HG03520 (cell line): ENCODE measurements around the gene HDDC3.

Experiments
- ATAC-seq: cut with Tn5 transposase; IDR thresholded peaks from one replicate; pipeline ENCODE4 v1.9.1; 2021; ENCODE audit warnings: mild to moderate bottlenecking, moderate library complexity; ENCODE audit not compliant: unreplicated experiment

HDDC3 gene

GRCh38 chr15:90892498-90893174, 39.7 kb downstream of the HDDC3 start:
- no peak for ATAC-seq

GRCh38 chr15:90892023-90892422, 40.3 kb downstream of the HDDC3 start:
- ATAC-seq, result no peak

DNA sequence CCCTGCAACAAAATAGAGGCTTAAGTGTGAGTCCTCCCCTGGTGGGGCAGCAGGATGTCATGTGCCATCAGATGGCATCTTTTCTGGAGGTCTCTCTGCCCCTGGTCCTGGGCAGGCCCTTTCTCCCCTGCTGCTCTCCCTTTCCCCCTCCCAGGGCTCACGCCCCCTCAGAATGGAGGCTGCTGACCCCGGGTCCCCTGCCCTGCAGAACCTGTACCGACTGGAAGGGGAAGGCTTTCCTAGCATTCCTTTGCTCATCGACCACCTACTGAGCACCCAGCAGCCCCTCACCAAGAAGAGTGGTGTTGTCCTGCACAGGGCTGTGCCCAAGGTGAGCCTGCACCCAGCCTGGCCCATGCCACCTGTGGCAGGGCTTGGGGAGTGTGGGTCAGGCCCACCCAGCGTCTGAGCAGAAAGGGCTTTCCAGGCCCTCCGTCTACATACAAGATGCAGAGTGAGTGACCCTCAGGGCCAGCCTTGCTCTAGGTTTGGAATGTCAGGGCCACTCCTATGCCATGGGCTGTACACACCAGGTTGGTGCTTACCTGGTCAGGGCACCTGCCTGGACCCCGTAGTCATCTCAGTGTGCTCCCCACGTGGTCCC, 40.9 kb downstream of the HDDC3 start:
- no peak for ATAC-seq

DNA sequence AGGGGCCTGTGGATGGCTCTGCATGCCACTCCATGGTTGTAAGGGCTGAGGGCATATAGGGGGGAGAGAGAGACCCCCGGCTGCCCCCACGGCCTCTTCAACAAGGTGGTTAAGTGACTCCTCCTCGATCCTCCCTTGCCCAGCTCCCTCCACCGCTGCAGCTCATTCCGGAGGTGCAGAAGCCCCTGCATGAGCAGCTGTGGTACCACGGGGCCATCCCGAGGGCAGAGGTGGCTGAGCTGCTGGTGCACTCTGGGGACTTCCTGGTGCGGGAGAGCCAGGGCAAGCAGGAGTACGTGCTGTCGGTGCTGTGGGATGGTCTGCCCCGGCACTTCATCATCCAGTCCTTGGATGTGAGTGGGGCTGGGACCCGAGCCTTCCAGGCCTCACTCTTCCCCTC, 41.5 kb downstream of the HDDC3 start:
- ATAC-seq, result no peak

GRCh38 chr15:90889736-90890456, 42.5 kb downstream of the HDDC3 start:
- no peak for ATAC-seq

GRCh38 chr15:90889313-90889730, 43.0 kb downstream of the HDDC3 start:
- no peak for ATAC-seq

- no peak for ATAC-seq
These were observed 45.3 kb downstream of the HDDC3 start for GRCh38 chr15:90887037-90887481.

- ATAC-seq, result no peak
These were observed 46.1 kb downstream of the HDDC3 start for GRCh38 chr15:90886291-90886614.

- peak; percentile 52 for ATAC-seq
These were observed 46.7 kb downstream of the HDDC3 start for GRCh38 chr15:90885432-90886290.

DNA sequence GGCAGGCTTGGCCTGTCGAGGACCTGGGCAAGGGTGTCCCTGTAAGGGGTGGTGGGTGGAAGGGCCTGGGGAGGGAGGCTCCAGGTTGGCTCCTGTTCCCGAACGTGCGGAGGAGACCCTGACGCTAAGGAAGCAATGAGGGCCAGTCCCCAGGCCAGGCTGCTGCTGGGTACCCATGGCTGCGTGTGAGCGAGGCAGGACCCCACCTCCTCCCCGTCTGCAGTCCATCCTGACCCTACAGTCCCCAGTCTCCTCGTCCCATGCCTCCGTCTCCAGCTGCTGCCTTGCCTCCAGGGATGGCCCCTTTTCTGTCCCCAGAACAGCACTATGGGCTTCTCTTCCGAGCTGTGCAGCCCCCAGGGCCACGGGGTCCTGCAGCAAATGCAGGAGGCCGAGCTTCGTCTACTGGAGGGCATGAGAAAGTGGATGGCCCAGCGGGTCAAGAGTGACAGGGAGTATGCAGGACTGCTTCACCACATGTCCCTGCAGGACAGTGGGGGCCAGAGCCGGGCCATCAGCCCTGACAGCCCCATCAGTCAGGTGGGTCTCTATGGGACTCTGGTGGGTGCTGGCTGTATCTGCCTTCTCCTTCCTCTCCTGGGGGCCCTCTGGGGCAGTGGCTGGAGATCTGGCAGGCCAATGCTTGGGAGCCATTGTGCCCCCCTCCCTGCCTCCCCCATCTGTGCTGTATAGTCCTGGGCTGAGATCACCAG, 47.5 kb downstream of the HDDC3 start:
- no peak for ATAC-seq

DNA sequence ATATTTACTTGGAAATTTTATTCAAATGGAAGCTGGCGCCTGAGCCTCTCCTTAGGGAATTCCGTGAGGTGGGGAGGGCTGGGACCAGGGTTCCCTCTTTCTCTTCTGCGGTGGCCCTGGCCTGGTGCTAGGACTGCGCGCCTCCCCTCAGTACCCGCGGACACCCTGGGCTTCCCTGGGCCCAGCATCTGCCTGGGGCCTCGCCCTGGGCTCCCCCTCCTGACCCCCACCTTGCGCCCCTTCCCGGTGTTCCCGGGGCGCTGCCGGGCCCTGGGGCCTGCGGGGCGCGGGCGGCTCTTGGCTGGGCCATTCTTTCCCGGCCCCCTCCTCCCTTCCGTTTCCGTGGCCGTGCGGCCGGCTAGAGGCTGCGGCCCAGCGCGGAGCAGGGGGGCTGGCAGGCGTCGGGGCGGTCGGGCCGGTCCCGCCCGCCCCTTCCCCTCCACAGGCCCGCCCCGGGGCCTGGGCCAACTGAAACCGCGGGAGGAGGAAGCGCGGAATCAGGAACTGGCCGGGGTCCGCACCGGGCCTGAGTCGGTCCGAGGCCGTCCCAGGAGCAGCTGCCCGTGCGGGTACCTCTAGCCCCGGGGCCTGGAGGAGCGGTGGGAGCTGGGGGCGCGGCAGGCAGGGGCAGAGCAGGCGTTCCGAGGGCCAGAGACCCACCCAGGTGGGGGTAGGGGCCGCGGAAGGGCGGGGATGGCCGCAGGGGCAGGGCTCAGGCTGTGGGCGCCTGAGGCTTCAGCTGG, 48.2 kb downstream of the HDDC3 start, which contains the start of gene FES:
Gene FES (plus strand): TSS at position 529 of the 743 bp plus-strand sequence. CDS start 542 bp downstream, outside the sequence.
- no peak for ATAC-seq

GRCh38 chr15:90883526-90883975, 48.8 kb downstream of the HDDC3 start:
- ATAC-seq, result no peak

- no peak for ATAC-seq
These were observed 49.4 kb downstream of the HDDC3 start for GRCh38 chr15:90882781-90883525.

DNA sequence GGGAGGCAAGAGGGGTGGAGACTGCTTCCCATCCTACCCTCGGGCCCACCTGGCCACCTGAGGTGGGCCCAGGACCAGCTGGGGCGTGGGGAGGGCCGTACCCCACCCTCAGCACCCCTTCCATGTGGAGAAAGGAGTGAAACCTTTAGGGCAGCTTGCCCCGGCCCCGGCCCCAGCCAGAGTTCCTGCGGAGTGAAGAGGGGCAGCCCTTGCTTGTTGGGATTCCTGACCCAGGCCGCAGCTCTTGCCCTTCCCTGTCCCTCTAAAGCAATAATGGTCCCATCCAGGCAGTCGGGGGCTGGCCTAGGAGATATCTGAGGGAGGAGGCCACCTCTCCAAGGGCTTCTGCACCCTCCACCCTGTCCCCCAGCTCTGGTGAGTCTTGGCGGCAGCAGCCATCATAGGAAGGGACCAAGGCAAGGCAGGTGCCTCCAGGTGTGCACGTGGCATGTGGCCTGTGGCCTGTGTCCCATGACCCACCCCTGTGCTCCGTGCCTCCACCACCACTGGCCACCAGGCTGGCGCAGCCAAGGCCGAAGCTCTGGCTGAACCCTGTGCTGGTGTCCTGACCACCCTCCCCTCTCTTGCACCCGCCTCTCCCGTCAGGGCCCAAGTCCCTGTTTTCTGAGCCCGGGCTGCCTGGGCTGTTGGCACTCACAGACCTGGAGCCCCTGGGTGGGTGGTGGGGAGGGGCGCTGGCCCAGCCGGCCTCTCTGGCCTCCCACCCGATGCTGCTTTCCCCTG, 50.2 kb downstream of the HDDC3 start:
- ATAC-seq, result no peak

DNA sequence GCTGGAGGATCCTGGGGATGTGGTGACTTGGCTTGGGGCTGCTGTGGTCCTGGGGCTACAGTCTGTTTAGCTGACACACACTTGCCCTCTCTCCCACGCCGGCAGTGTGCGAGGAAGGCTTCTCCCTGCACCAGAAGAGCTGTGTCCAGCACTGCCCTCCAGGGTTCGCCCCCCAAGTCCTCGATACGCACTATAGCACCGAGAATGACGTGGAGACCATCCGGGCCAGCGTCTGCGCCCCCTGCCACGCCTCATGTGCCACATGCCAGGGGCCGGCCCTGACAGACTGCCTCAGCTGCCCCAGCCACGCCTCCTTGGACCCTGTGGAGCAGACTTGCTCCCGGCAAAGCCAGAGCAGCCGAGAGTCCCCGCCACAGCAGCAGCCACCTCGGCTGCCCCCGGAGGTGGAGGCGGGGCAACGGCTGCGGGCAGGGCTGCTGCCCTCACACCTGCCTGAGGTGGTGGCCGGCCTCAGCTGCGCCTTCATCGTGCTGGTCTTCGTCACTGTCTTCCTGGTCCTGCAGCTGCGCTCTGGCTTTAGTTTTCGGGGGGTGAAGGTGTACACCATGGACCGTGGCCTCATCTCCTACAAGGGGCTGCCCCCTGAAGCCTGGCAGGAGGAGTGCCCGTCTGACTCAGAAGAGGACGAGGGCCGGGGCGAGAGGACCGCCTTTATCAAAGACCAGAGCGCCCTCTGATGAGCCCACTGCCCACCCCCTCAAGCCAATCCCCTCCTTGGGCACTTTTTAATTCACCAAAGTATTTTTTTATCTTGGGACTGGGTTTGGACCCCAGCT, 51.0 kb downstream of the HDDC3 start:
- ATAC-seq, result no peak

- ATAC-seq, result no peak
These were observed 51.8 kb downstream of the HDDC3 start for GRCh38 chr15:90880381-90881145.
